ENCODE results near the gene WDFY1. TPM values are rescaled to one million over a fixed set of nuclear protein-coding genes. Genes with fewer than 3 reads are reported as not detected.

The WDFY1 gene
- total RNA-seq, 4 donors from 2014 or later: 19.4 to 29.2 (median 24.7) TPM

DNA sequence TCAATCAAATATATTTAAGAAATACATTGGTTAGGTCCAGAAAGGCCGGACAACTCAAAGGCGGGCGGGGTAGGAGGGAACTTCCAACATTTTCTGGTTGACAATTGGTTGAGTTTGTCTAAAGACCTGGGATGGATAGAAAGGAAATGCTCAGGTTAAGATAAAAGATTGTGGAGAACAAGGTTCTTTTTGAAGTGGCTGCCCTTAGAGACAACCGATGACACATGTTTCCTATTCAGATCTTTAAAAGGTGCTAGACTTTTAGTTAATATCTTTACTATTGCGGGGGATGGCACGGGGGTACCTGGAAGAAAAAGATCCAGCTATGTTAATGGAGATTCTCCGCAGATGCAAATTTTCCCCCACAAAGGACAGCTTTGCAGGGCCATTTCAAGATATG, 97.7 kb downstream of the WDFY1 start:
- Histone ChIP-seq H3K36me3 (peaks cover 0 to 3% (median 0%) of the 10 kb centered on the region in 4 donors), H3K4me1 (no peaks in the 10 kb centered on the region), H3K4me3 (no peak overlapping the region), H3K27ac (replicated peaks in 1 of 4) (no peak overlapping the region), H3K9me3 (no peaks in the 10 kb centered on the region), H3K27me3 (no peaks in the 10 kb centered on the region)
- DNase-seq (ENCODE audit: extremely low spot score): no peak
- TF ChIP-seq POLR2AphosphoS5 (IDR thresholded peaks at IDR 0.05) (no peak), CTCF (IDR thresholded peaks at IDR 0.05) (no peak), POLR2A (IDR thresholded peaks at IDR 0.05; ENCODE audit: low read depth) (no peak), EP300 (IDR thresholded peaks at IDR 0.05) (no peak)
- WGBS: 97% methylated on average over 7 of the region's 7 CpGs
- intact Hi-C loops (cut with DNase I): no loop called here

- intact Hi-C loops (cut with DNase I): no loop called here
- H3K27ac ChIP-seq (replicated peaks in 1 of 4): no peak overlapping the region
- no peaks in the 10 kb centered on the region for H3K9me3 ChIP-seq
- no peak for TF ChIP-seq POLR2AphosphoS5 (IDR thresholded peaks at IDR 0.05)
- TF ChIP-seq CTCF (IDR thresholded peaks at IDR 0.05): no peak
- no peak for TF ChIP-seq POLR2A (IDR thresholded peaks at IDR 0.05; ENCODE audit: low read depth)
- TF ChIP-seq EP300 (IDR thresholded peaks at IDR 0.05): no peak
- no peak for DNase-seq (ENCODE audit: extremely low spot score)
- WGBS: 90% methylated on average over 1 of the region's 1 CpG
- no peak overlapping the region for H3K4me3 ChIP-seq
- H3K36me3 ChIP-seq: peaks cover 0 to under 1% (median 0%) of the 10 kb centered on the region in 4 donors
- H3K4me1 ChIP-seq: no peaks in the 10 kb centered on the region
- no peaks in the 10 kb centered on the region for H3K27me3 ChIP-seq
These were observed 98.6 kb downstream of the WDFY1 start for GRCh38 chr2:223846515-223846914.

DNA sequence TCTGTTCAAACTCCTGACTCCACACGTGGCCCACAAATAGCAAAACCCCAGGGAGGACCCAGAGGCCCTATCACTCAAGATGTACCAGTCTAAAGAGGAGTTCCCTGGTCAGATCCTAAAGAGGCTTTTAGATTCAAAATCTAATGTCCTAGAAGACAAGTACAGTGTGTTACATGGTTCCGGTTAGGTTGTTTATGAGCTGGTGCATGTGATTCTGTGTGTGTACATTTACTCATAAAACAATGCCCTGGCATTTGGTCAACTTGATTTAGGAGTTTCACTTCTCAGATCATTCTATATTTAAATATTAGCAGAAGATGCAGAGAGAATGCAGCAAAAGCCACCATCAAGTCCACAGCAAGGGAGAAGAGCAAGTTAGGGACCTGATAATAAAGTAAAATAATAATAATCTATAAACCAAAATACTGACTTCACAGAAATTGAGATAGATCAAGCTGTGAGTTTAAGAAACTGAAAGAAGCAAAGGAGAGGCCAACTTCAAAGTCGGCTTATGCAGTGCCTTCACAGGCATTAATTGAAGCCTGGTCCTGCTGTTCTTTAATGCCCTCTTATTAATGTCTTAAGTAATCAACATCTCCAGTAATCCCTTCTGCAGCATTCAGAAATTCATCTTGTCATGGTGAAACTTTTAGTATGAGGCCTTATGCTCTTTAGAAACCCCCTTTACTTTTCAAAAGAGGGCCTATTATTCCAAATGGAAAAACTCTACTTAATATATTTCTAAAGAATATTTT, 103.5 kb downstream of the WDFY1 start:
- H3K9me3 ChIP-seq: no peaks in the 10 kb centered on the region
- 70% methylated on average over 3 of the region's 3 CpGs for WGBS
- no peaks in the 10 kb centered on the region for H3K27me3 ChIP-seq
- H3K27ac ChIP-seq (replicated peaks in 1 of 4): no peak overlapping the region
- no peak for DNase-seq (ENCODE audit: extremely low spot score)
- intact Hi-C loops (cut with DNase I): no loop called here
- H3K36me3 ChIP-seq: no peaks in the 10 kb centered on the region
- no peak overlapping the region for H3K4me3 ChIP-seq
- no peak for TF ChIP-seq CTCF (IDR thresholded peaks at IDR 0.05)
- no peak for TF ChIP-seq POLR2A (IDR thresholded peaks at IDR 0.05; ENCODE audit: low read depth)
- TF ChIP-seq EP300 (IDR thresholded peaks at IDR 0.05): no peak
- no peak for TF ChIP-seq POLR2AphosphoS5 (IDR thresholded peaks at IDR 0.05)
- peaks cover 5 to 11% (median 5%) of the 10 kb centered on the region in 4 donors for H3K4me1 ChIP-seq

GRCh38 chr2:223837287-223838061, 107.7 kb downstream of the WDFY1 start, which contains the start of gene AP1S3:
Gene AP1S3 (minus strand): TSS chr2:223837582. CDS start chr2:223837450, 132 bp downstream.
- no peaks in the 10 kb centered on the region for H3K36me3 ChIP-seq
- peak within 1 kb of the TSS; percentile 64 to 87 (median 78) for H3K4me3 ChIP-seq
- no peak for DNase-seq (ENCODE audit: extremely low spot score)
- no peaks in the 10 kb centered on the region for H3K27me3 ChIP-seq
- H3K9me3 ChIP-seq: no peaks in the 10 kb centered on the region
- intact Hi-C loops (cut with DNase I): no loop called here
- peak within 1 kb of the TSS; percentile 37 to 58 (median 50) for H3K27ac ChIP-seq (replicated peaks in 1 of 4)
- peaks cover 10 to 14% (median 11%) of the 10 kb centered on the region in 4 donors for H3K4me1 ChIP-seq
- TF ChIP-seq EP300 (IDR thresholded peaks at IDR 0.05): no peak
- TF ChIP-seq POLR2A (IDR thresholded peaks at IDR 0.05; ENCODE audit: low read depth): no peak
- TF ChIP-seq CTCF (IDR thresholded peaks at IDR 0.05): no peak
- TF ChIP-seq POLR2AphosphoS5 (IDR thresholded peaks at IDR 0.05): no peak
- under 1% methylated on average over 33 of the region's 82 CpGs for WGBS

All from esophagus muscularis mucosa (tissue), 4 donors.